H1 (cell line): ENCODE data around the gene KRT7. TPM values are rescaled to one million over a fixed set of nuclear protein-coding genes. Genes with fewer than 3 reads are reported as not detected.

Source experiments
- ATF2 ChIP-seq: IDR thresholded peaks from 2 replicates; pipeline ENCODE4 v1.6.1; 2012; ENCODE audit warnings: low read length, inconsistent platforms
- BRCA1 ChIP-seq: IDR thresholded peaks from 2 replicates; pipeline ENCODE4 v1.6.1; 2012; ENCODE audit warnings: low read depth, low read length, improper control_type of control experiment
- CBX5 ChIP-seq: fragments of 300-800, 300-1000 bp; sonication (generic); IDR thresholded peaks from 2 replicates; pipeline ENCODE4 v1.7.1; 2016; ENCODE audit warnings: antibody characterized with exemption, low read length, low read depth
- HDAC6 ChIP-seq: IDR thresholded peaks from one replicate; pipeline ENCODE4 v1.7.1; 2012; ENCODE audit warnings: low read depth, mild to moderate bottlenecking, inconsistent platforms, low read length, moderate library complexity
- PHF8 ChIP-seq: fragments of 200-600 bp; sonication (generic); conservative IDR thresholded peaks from 2 replicates; pipeline ENCODE4 v1.7.1; 2012; ENCODE audit warnings: low read depth, mild to moderate bottlenecking, inconsistent platforms, low read length, moderate library complexity
- RAD21 ChIP-seq, 2 experiments: IDR thresholded peaks in 1 of 2; conservative IDR thresholded peaks in 1 of 2; 2 replicates each; pipeline ENCODE4 v1.6.1; 2011; ENCODE audit warnings: low read depth in 2 of 2, low read length in 2 of 2, improper control_type of control experiment in 1 of 2, inconsistent platforms in 1 of 2, mild to moderate bottlenecking in 1 of 2, moderate library complexity in 1 of 2
- RFX5 ChIP-seq: IDR thresholded peaks from 2 replicates; pipeline ENCODE4 v1.6.1; 2011; ENCODE audit warnings: low read depth, low read length, improper control_type of control experiment, borderline replicate concordance
- RXRA ChIP-seq: IDR thresholded peaks from 2 replicates; pipeline ENCODE4 v1.6.1; 2011; ENCODE audit warnings: low read depth, mild to moderate bottlenecking, low read length, moderate library complexity; ENCODE audit not compliant: insufficient read depth
- polyA plus RNA-seq, 7 experiments: library from polyadenylated mRNA; depleted of rRNA in 3 of 7; stranded (reverse) in 5 of 7; unstranded in 2 of 7; fragments of >200 nt in 5 of 7; fragments of 200-250 nt in 2 of 7; gene quantifications; 1 replicate in 5 of 7; 2 replicates in 1 of 7; 4 replicates in 1 of 7; pipeline versions ENCODE4 v1.2.1 to v1.2.3, GENCODE V29; 2011 to 2013; ENCODE audit warnings: missing spikeins in 2 of 7, mixed read lengths in 2 of 7
- total RNA-seq: library from RNA; stranded (reverse); fragmentation: NEBNext Ultra II Directional; extraction: Animal tissue kit (Norgen Biotek cat#: 25700); gene quantifications from 2 replicates; pipeline ENCODE4 v1.2.1, GENCODE V29; 2021

Gene KRT7
- total and polyA plus RNA-seq, 2 of the 8 experiments (the other 6 are each of a cell fraction or from before 2014, with no cell fraction given), result 13.2 to 19.0 TPM

- no peak for TF ChIP-seq ATF2
- no peak for TF ChIP-seq BRCA1
- TF ChIP-seq HDAC6, result no peak
- TF ChIP-seq RFX5, result no peak
- no peak for TF ChIP-seq RAD21 (IDR thresholded peaks at IDR 0.05 in 1 of 2, conservative IDR thresholded peaks at IDR 0.05 in 1 of 2; ENCODE audit: low read depth in 2 of 2, low read length in 2 of 2)
- no peak for TF ChIP-seq CBX5
- no peak for TF ChIP-seq RXRA
- no peak for TF ChIP-seq PHF8
Measured at GRCh38 chr12:52206304-52207040, 26.6 kb upstream of the KRT7 start (continued).
